ENCODE results near the gene SYNGR1.

- TF ChIP-seq CTCF (IDR thresholded peaks at IDR 0.05) (no peak), EZH2 (IDR thresholded peaks at IDR 0.05; ENCODE audit: borderline replicate concordance, insufficient read depth, low read depth, low read length, poor library complexity, severe bottlenecking) (no peak)
Measured at GRCh38 chr22:39345231-39345630, 4.6 kb upstream of the SYNGR1 start.

Measured in B cell (primary cell).